Colon (tissue), 2 donors: ENCODE data around the gene EXOC3L1.

Experiments used
- FAIRE-seq: peaks from 2 replicates; lab custom pipeline; 2012; peaks lifted over from hg19 to GRCh38; lab: Jason Lieb, UNC
- donor health status: control.
- donor health status: control.

Gene EXOC3L1

GRCh38 chr16:67163164-67163998 lies 26.6 kb downstream of the EXOC3L1 start:
- FAIRE-seq = no peak

- FAIRE-seq = no peak
Measured at GRCh38 chr16:67162506-67163163, 27.3 kb downstream of the EXOC3L1 start.

GRCh38 chr16:67161595-67162058 lies 28.3 kb downstream of the EXOC3L1 start:
- FAIRE-seq = no peak

GRCh38 chr16:67158637-67159600 lies 31.0 kb downstream of the EXOC3L1 start:
- no peak for FAIRE-seq

GRCh38 chr16:67157892-67158635 lies 31.9 kb downstream of the EXOC3L1 start:
- no peak for FAIRE-seq

- no peak for FAIRE-seq
Measured at GRCh38 chr16:67157106-67157748, 32.7 kb downstream of the EXOC3L1 start.

- FAIRE-seq = no peak
Measured at GRCh38 chr16:67156143-67156844, 33.6 kb downstream of the EXOC3L1 start.

- FAIRE-seq = no peak
Measured at GRCh38 chr16:67155295-67156142, 34.4 kb downstream of the EXOC3L1 start.

- FAIRE-seq = no peak
Measured at GRCh38 chr16:67154578-67155294, 35.2 kb downstream of the EXOC3L1 start.

- no peak for FAIRE-seq
Measured at GRCh38 chr16:67151431-67152097, 38.4 kb downstream of the EXOC3L1 start.

- FAIRE-seq = no peak
Measured at GRCh38 chr16:67150833-67151396, 39.0 kb downstream of the EXOC3L1 start, which contains the start of gene B3GNT9. TSS of gene B3GNT9 (minus strand) at chr16:67150998. CDS start at chr16:67150485, 513 bp downstream.

GRCh38 chr16:67150047-67150832 lies 39.7 kb downstream of the EXOC3L1 start:
- no peak for FAIRE-seq

GRCh38 chr16:67149276-67150046 lies 40.5 kb downstream of the EXOC3L1 start:
- no peak for FAIRE-seq

- no peak for FAIRE-seq
Measured at GRCh38 chr16:67148656-67149275, 41.2 kb downstream of the EXOC3L1 start.

GRCh38 chr16:67148221-67148620 lies 41.7 kb downstream of the EXOC3L1 start:
- no peak for FAIRE-seq
